K562 (cell line): Measurements from ENCODE around the gene KPNA4. TPM values are rescaled to one million over a fixed set of nuclear protein-coding genes. Genes with fewer than 3 reads are reported as not detected.

ENCODE experiments used
- ATAC-seq: fragments of 200-7000 bp; cut with Tn5 transposase; 3 replicates; pipeline ENCODE4 v1.9.1; 2020; ENCODE audit warnings: moderate library complexity
- BruUV-seq: library from RNA; stranded (reverse); fragments of 400-500 nt; replicated peaks from 2 replicates; lab custom pipeline; 2021; lab: Mats Ljungman, UMichigan
- CTCF ChIA-PET: fragments of 300-600 bp; formaldehyde crosslinking; extraction: SDS; loops from one replicate; lab custom pipeline; 2021; ENCODE audit warnings: low intra/inter-chr PET ratio; lab: Yijun Ruan, JAX
- POLR2A ChIA-PET: fragments of 300-600, 350-650 bp; sonication (Branson Sonifier 250); formaldehyde crosslinking; extraction: SDS; loops from one replicate; lab custom pipeline; 2021; ENCODE audit warnings: antibody characterized with exemption, inconsistent platforms; lab: Yijun Ruan, JAX
- DNase-seq, 4 experiments: peaks; one replicate each; pipeline versions ENCODE4 v3.0.0 to v3.0.0-alpha.2; 2011 to 2018; ENCODE audit warnings: low spot score in 3 of 4, mixed read lengths in 3 of 4; ENCODE audit errors: extremely low read depth in 1 of 4
- FAIRE-seq: peaks from 2 replicates; lab custom pipeline; 2011; peaks lifted over from hg19 to GRCh38; lab: Jason Lieb, UNC
- H2AFZ ChIP-seq: 2 replicates; pipeline ENCODE4 v1.6.0; 2011; ENCODE audit warnings: low read depth, low read length, control low read depth, inconsistent platforms
- H3K27ac ChIP-seq: fragments of 200-600 bp; 3 replicates; pipeline ENCODE4 v1.8.0; 2011; ENCODE audit warnings: low read depth, mild to moderate bottlenecking, control low read depth, inconsistent platforms, low read length, moderate library complexity, mixed read lengths; ENCODE audit errors: extremely low read depth
- H3K27me3 ChIP-seq, 2 experiments: fragments of 300-600 bp in 1 of 2; 2 replicates in 1 of 2; 3 replicates in 1 of 2; pipeline versions ENCODE4 v1.6.0 to v1.8.0; 2011; ENCODE audit warnings: inconsistent platforms in 2 of 2, low read length in 2 of 2, mild to moderate bottlenecking in 1 of 2, mixed read lengths in 1 of 2, moderate library complexity in 1 of 2; ENCODE audit not compliant: control insufficient read depth in 2 of 2, insufficient read depth in 2 of 2
- H3K36me3 ChIP-seq: fragments of 300-600 bp; 3 replicates; pipeline ENCODE4 v1.8.0; 2011; ENCODE audit warnings: mild to moderate bottlenecking, low read length, inconsistent platforms; ENCODE audit not compliant: control insufficient read depth, insufficient read depth
- H3K4me1 ChIP-seq, 2 experiments: fragments of 200-600 bp in 1 of 2; replicated peaks in 1 of 2; 2 replicates in 1 of 2; 3 replicates in 1 of 2; pipeline versions ENCODE4 v1.5.1 to v1.8.0; 2011; ENCODE audit warnings: inconsistent platforms in 2 of 2, low read length in 2 of 2, mild to moderate bottlenecking in 1 of 2, mixed read lengths in 1 of 2, moderate library complexity in 1 of 2; ENCODE audit not compliant: control insufficient read depth in 2 of 2, insufficient read depth in 2 of 2
- H3K4me2 ChIP-seq: 2 replicates; pipeline ENCODE4 v1.6.1; 2011; ENCODE audit warnings: low read length, control low read depth, inconsistent platforms, mixed read lengths; ENCODE audit not compliant: insufficient read depth
- H3K4me3 ChIP-seq: fragments of 200-600 bp; sonication (generic), shearing (Covaris generic); 2 replicates; pipeline ENCODE4 v1.5.1; 2016; ENCODE audit warnings: control low read depth, inconsistent platforms
- H3K79me2 ChIP-seq: fragments of 200-600 bp; 3 replicates; pipeline ENCODE4 v1.8.0; 2011; ENCODE audit warnings: low read length, inconsistent platforms; ENCODE audit not compliant: control insufficient read depth, insufficient read depth
- H3K9ac ChIP-seq, 2 experiments: 2 replicates each; pipeline versions ENCODE4 v1.6.0 to v1.6.1; 2011; ENCODE audit warnings: low read depth in 2 of 2, low read length in 2 of 2, control low read depth in 1 of 2, inconsistent platforms in 1 of 2, mild to moderate bottlenecking in 1 of 2, mixed read lengths in 1 of 2; ENCODE audit not compliant: insufficient read depth in 1 of 2
- H3K9me1 ChIP-seq: one replicate; pipeline ENCODE4 v1.6.0; 2011; ENCODE audit warnings: inconsistent platforms, mild to moderate bottlenecking, low read length, moderate library complexity; ENCODE audit not compliant: control insufficient read depth, insufficient read depth
- H3K9me3 ChIP-seq: replicated peaks from 2 replicates; pipeline ENCODE4 v1.5.1; 2011; ENCODE audit warnings: low read depth, low read length, inconsistent platforms; ENCODE audit not compliant: control insufficient read depth, insufficient read depth
- H4K20me1 ChIP-seq: replicated peaks from 2 replicates; pipeline ENCODE4 v1.6.1; 2011; ENCODE audit warnings: low read length, inconsistent platforms, mixed read lengths; ENCODE audit not compliant: control insufficient read depth, insufficient read depth
- CREB1 ChIP-seq, 2 experiments: sonication (generic) in 1 of 2; formaldehyde crosslinking in 1 of 2; IDR thresholded peaks; 2 replicates each; pipeline versions ENCODE4 v1.6.1 to v1.8.0; 2012 to 2022; ENCODE audit warnings: inconsistent platforms in 1 of 2, mild to moderate bottlenecking in 1 of 2, missing genetic modification reagents in 1 of 2, moderate library complexity in 1 of 2
- FOXA3 ChIP-seq, 2 experiments: fragments of 450-650 bp in 1 of 2; sonication (generic) in 1 of 2; formaldehyde crosslinking; IDR thresholded peaks in 1 of 2; conservative IDR thresholded peaks in 1 of 2; 2 replicates each; pipeline versions ENCODE4 v1.4.0 to v1.8.0; 2020 to 2022; ENCODE audit warnings: mild to moderate bottlenecking in 2 of 2, missing genetic modification reagents in 1 of 2
- HDAC6 ChIP-seq: IDR thresholded peaks from 2 replicates; pipeline ENCODE4 v1.6.1; 2012; ENCODE audit warnings: low read depth, mild to moderate bottlenecking, control low read depth, inconsistent platforms, low read length, moderate library complexity
- KDM2B ChIP-seq: fragments of 250-450 bp; sonication (Bioruptor Pico); IDR thresholded peaks from 2 replicates; pipeline ENCODE4 v1.8.0; 2021; ENCODE audit warnings: mild to moderate bottlenecking, moderate library complexity
- KDM5B ChIP-seq: fragments of 200-600 bp; sonication (generic); IDR thresholded peaks from 2 replicates; pipeline ENCODE4 v1.6.1; 2012; ENCODE audit warnings: low read depth, mild to moderate bottlenecking, moderate library complexity, low read length, control low read depth, inconsistent platforms; ENCODE audit not compliant: insufficient replicate concordance
- NBN ChIP-seq: fragments of 450-650 bp; IDR thresholded peaks from 2 replicates; pipeline ENCODE4 v1.6.1; 2016; ENCODE audit warnings: low read depth, mild to moderate bottlenecking
- PHF21A ChIP-seq: fragments of 450-650 bp; IDR thresholded peaks from 2 replicates; pipeline ENCODE4 v1.6.1; 2017; ENCODE audit warnings: low read depth, borderline replicate concordance
- POLR2H ChIP-seq: IDR thresholded peaks from 2 replicates; pipeline ENCODE4 v1.6.1; 2016; ENCODE audit warnings: missing genetic modification characterization, low read depth, mild to moderate bottlenecking, control low read depth, missing compliant biosample characterization, moderate library complexity
- ZBTB8A ChIP-seq: fragments of 450-650 bp; IDR thresholded peaks from 2 replicates; pipeline ENCODE4 v1.6.1; 2018; ENCODE audit warnings: mild to moderate bottlenecking, moderate library complexity; ENCODE audit not compliant: partially characterized antibody
- ZKSCAN1 ChIP-seq: fragments of 150-350 bp; IDR thresholded peaks from 2 replicates; pipeline ENCODE4 v1.6.1; 2016; ENCODE audit warnings: low read depth, low read length
- ZNF24 ChIP-seq: fragments of 450-650 bp; IDR thresholded peaks from 2 replicates; pipeline ENCODE4 v1.6.1; 2016
- ZNF707 ChIP-seq: fragments of 250-450 bp; sonication (Bioruptor Pico); conservative IDR thresholded peaks from 2 replicates; pipeline ENCODE4 v1.8.0; 2022; ENCODE audit warnings: inconsistent platforms, mild to moderate bottlenecking, moderate library complexity
- ZZZ3 ChIP-seq: fragments of 450-650 bp; IDR thresholded peaks from 2 replicates; pipeline ENCODE4 v1.6.1; 2016; ENCODE audit warnings: antibody characterized with exemption, mild to moderate bottlenecking, moderate library complexity
- WGBS: fragments of 100-300 bp; shearing (Covaris generic); methylation state at CpG from one replicate; pipeline ENCODE4 v1.1.6; 2016; ENCODE audit warnings: low coverage, mixed read lengths; ENCODE audit not compliant: insufficient coverage; ENCODE audit errors: missing lambda C conversion rate; 5-methylcytosine and 5-hydroxymethylcytosine counted together
- in situ Hi-C: fragments of 300-500 bp; cut with MboI; formaldehyde crosslinking; loops from 4 replicates; pipeline ENCODE4 v1.15.0; 2018; ENCODE audit warnings: inconsistent platforms, mixed read lengths
- intact Hi-C: fragments of 100-400 bp; cut with micrococcal nuclease; formaldehyde crosslinking; loops from 2 replicates; pipeline ENCODE4 v1.14.2; 2022
- polyA plus RNA-seq, 8 experiments: library from polyadenylated mRNA; depleted of rRNA in 4 of 8; stranded (reverse) in 5 of 8; unstranded in 3 of 8; fragments of >200 nt; fragmentation: Nextera tagmentation in 2 of 8; fragmentation: Illumina TruSeq in 1 of 8; extraction: Ambion mirVana in 2 of 8; extraction: Trizol in 1 of 8; gene quantifications; 2 replicates each; pipeline versions ENCODE4 v1.2.1 to v1.2.3, GENCODE V29; 2011 to 2014; ENCODE audit warnings: inconsistent platforms in 1 of 8, missing spikeins in 1 of 8
- total RNA-seq, 7 experiments: library from RNA; depleted of rRNA in 6 of 7; stranded (reverse); fragments of >200 nt in 6 of 7; fragmentation: Illumina TruSeq in 2 of 7; extraction: Trizol in 2 of 7; gene quantifications; 2 replicates each; pipeline versions ENCODE4 v1.2.1 to v1.2.3, GENCODE V29; 2011 to 2021; ENCODE audit warnings: low replicate concordance in 1 of 7
- TF ChIP-seq, protein P1 (sequence below): IDR thresholded peaks from 2 replicates; pipeline ENCODE4 v1.6.1; 2016; ENCODE audit warnings: missing genetic modification characterization, missing compliant biosample characterization
- TF ChIP-seq, protein P2 (sequence below): fragments of 250-450 bp; sonication (Bioruptor Pico); IDR thresholded peaks from 2 replicates; pipeline ENCODE4 v1.9.0; 2021; ENCODE audit warnings: mild to moderate bottlenecking

Gene KPNA4
- total and polyA plus RNA-seq, 9 of the 15 experiments (the other 6 are each of a cell fraction or from before 2014, with no cell fraction given): 13.9 to 66.6 (median 34.5) TPM

DNA sequence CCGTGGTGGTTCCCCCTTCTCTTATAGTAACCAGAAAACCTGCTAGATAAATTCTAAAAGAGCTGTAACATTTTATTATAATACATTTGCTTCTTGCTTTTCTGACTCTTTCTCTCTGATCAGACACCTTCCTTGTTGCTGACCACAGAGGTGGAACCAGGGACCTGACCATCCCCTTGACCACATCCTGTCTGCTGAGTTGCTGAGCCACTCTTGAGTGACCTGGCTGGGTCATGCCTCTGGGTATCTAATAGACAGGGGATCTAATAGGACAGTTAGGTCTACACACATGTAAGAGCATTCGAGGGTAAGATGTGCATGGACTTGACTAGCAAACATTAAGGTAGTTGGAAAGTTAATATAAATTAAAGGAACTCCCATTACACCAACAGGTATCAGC is 93.0 kb downstream of the KPNA4 start:
- H3K79me2 ChIP-seq: no peaks in the 10 kb centered on the region
- DNase-seq (no peak), FAIRE-seq (no peak), ATAC-seq (no peak)
- H3K4me3 ChIP-seq: no peak overlapping the region
- no peaks in the 10 kb centered on the region for H4K20me1 ChIP-seq
- H3K9me3 ChIP-seq: peaks cover 5% of the 10 kb centered on the region; the same call in 1 of the 2 replicates
- H3K9me1 ChIP-seq: no peaks in the 10 kb centered on the region
- POLR2A ChIA-PET: interaction anchor here (0.8 kb wide), 1 partner anchor 310 kb away, joined by 3 read pairs; no protein-coding TSS in a partner anchor
- WGBS: 0% methylated on average over 2 of the region's 2 CpGs
- H2AFZ ChIP-seq: no peak overlapping the region
- no peak overlapping the region for H3K27ac ChIP-seq
- H3K9ac ChIP-seq: no peak overlapping the region
- no TSS peak for BruUV-seq
- H3K36me3 ChIP-seq: no peaks in the 10 kb centered on the region
- intact Hi-C loops (no loop called here), in situ Hi-C loops (loop anchor here (25.0 kb wide), 1 partner anchor 585 kb away; no protein-coding TSS in a partner anchor)
- no peak for TF ChIP-seq ZNF707 (CRISPR knock-in tag)
- no peak for TF ChIP-seq NBN
- TF ChIP-seq POLR2H (tag): no peak
- CTCF ChIA-PET: no interaction called here
- no peaks in the 10 kb centered on the region for H3K4me1 ChIP-seq
- no peaks in the 10 kb centered on the region for H3K27me3 ChIP-seq
- H3K4me2 ChIP-seq: no peak overlapping the region

DNA sequence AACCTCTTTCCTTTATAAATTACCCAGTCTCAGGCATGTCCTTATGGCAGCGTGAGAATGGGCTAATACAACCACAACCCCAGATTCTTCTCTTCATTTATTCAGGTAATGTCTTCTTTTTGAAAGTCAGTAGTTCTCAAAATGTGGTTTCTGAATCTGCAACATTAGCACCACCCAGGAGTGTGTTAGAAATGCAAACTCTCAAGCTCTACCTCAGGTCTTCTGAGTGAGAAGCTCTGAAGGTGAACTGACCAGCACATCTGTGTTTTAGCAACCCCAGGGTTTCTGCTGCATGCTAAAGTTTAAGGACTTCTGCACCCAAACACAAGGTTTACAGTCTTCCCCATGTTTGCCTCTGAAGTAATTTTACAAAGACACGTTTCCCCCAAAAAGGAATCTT is 93.5 kb downstream of the KPNA4 start:
- FAIRE-seq: no peak
- H4K20me1 ChIP-seq: no peaks in the 10 kb centered on the region
- BruUV-seq: no TSS peak
- no peaks in the 10 kb centered on the region for H3K79me2 ChIP-seq
- DNase-seq: no peak
- H3K36me3 ChIP-seq: no peaks in the 10 kb centered on the region
- no peak overlapping the region for H3K4me2 ChIP-seq
- H3K9ac ChIP-seq: no peak overlapping the region
- ChIA-PET POLR2A (interaction anchor here (0.8 kb wide), 1 partner anchor 309 kb away, joined by 3 read pairs; no protein-coding TSS in a partner anchor), CTCF (no interaction called here)
- TF ChIP-seq PHF21A (no peak), KDM5B (no peak), ZBTB8A (no peak), CREB1 (IDR thresholded peaks at IDR 0.05) (no peak), CREB1 (CRISPR knock-in tag; IDR thresholded peaks at IDR 0.05) (no peak), FOXA3 (CRISPR knock-in tag; conservative IDR thresholded peaks at IDR 0.05 in 1 of 2, IDR thresholded peaks at IDR 0.05 in 1 of 2) (no peak), HDAC6 (no peak), KDM2B (CRISPR knock-in tag) (no peak), ZKSCAN1 (no peak), ZZZ3 (no peak), ZNF24 (no peak)
- TF ChIP-seq, protein P1, sequence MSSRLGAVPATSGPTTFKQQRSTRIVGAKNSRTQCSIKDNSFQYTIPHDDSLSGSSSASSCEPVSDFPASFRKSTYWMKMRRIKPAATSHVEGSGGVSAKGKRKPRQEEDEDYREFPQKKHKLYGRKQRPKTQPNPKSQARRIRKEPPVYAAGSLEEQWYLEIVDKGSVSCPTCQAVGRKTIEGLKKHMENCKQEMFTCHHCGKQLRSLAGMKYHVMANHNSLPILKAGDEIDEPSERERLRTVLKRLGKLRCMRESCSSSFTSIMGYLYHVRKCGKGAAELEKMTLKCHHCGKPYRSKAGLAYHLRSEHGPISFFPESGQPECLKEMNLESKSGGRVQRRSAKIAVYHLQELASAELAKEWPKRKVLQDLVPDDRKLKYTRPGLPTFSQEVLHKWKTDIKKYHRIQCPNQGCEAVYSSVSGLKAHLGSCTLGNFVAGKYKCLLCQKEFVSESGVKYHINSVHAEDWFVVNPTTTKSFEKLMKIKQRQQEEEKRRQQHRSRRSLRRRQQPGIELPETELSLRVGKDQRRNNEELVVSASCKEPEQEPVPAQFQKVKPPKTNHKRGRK (tag): no peak
- TF ChIP-seq, protein P2, sequence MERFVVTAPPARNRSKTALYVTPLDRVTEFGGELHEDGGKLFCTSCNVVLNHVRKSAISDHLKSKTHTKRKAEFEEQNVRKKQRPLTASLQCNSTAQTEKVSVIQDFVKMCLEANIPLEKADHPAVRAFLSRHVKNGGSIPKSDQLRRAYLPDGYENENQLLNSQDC: no peak
- H3K4me3 ChIP-seq: no peak overlapping the region
- H3K9me1 ChIP-seq: no peaks in the 10 kb centered on the region
- peaks cover 5% of the 10 kb centered on the region; the same call in 1 of the 2 replicates for H3K9me3 ChIP-seq
- intact Hi-C loops (no loop called here), in situ Hi-C loops (loop anchor here (25.0 kb wide), 1 partner anchor 585 kb away; no protein-coding TSS in a partner anchor)
- no peak for ATAC-seq
- no peak overlapping the region for H3K27ac ChIP-seq
- no peak overlapping the region for H2AFZ ChIP-seq
- 3% methylated on average over 2 of the region's 2 CpGs for WGBS
- no peaks in the 10 kb centered on the region for H3K4me1 ChIP-seq
- no peaks in the 10 kb centered on the region for H3K27me3 ChIP-seq
